Neural cell (in vitro differentiated cells): ENCODE results near the gene ARHGEF4. TPM values are rescaled to one million over a fixed set of nuclear protein-coding genes. Genes with fewer than 3 reads are reported as not detected.

ENCODE experiments used
- H2AFZ ChIP-seq: fragments of 200-600, 300-800 bp; sonication (generic), shearing (Covaris generic); 2 replicates; pipeline ENCODE4 v1.6.0; 2014; ENCODE audit warnings: low read depth, mild to moderate bottlenecking, antibody characterized with exemption, low read length, moderate library complexity
- H3F3A ChIP-seq: fragments of 200-600 bp; shearing (Covaris generic); 2 replicates; pipeline ENCODE4 v1.6.1; 2016; ENCODE audit warnings: mild to moderate bottlenecking, moderate library complexity, mixed read lengths, antibody characterized with exemption, low read length; ENCODE audit not compliant: insufficient read depth, poor library complexity, severe bottlenecking
- H3K27ac ChIP-seq: fragments of 200-600, 300-800 bp; sonication (generic), shearing (Covaris generic); 2 replicates; pipeline ENCODE4 v1.5.1; 2014; ENCODE audit warnings: mild to moderate bottlenecking, low read length, moderate library complexity
- H3K27me3 ChIP-seq: fragments of 300-800, 200-600 bp; sonication (generic), shearing (Covaris generic); 2 replicates; pipeline ENCODE4 v1.6.0; 2014; ENCODE audit warnings: mild to moderate bottlenecking, low read depth, low read length, moderate library complexity; ENCODE audit not compliant: insufficient read depth
- H3K36me3 ChIP-seq: fragments of 300-800, 200-600 bp; sonication (generic), shearing (Covaris generic); 2 replicates; pipeline ENCODE4 v1.5.1; 2014; ENCODE audit warnings: mild to moderate bottlenecking, antibody characterized with exemption, low read length, moderate library complexity; ENCODE audit not compliant: insufficient read depth
- H3K4me2 ChIP-seq: fragments of 300-800, 200-600 bp; sonication (generic), shearing (Covaris generic); 2 replicates; pipeline ENCODE4 v1.6.0; 2014; ENCODE audit warnings: mild to moderate bottlenecking, low read length
- H3K4me3 ChIP-seq: fragments of 300-800, 200-600 bp; sonication (generic), shearing (Covaris generic); 2 replicates; pipeline ENCODE4 v1.5.1; 2014; ENCODE audit warnings: mild to moderate bottlenecking, low read length, moderate library complexity
- H3K79me2 ChIP-seq: fragments of 200-600 bp; shearing (Covaris generic); replicated peaks from 2 replicates; pipeline ENCODE4 v1.6.0; 2014; ENCODE audit warnings: mild to moderate bottlenecking, low read length, moderate library complexity; ENCODE audit not compliant: insufficient read depth
- H3K9ac ChIP-seq: fragments of 300-800, 200-600 bp; sonication (generic), shearing (Covaris generic); 2 replicates; pipeline ENCODE4 v1.6.1; 2016; ENCODE audit warnings: mild to moderate bottlenecking, low read length, mixed read lengths
- H3K9me2 ChIP-seq: fragments of 200-600 bp; shearing (Covaris generic); 2 replicates; pipeline ENCODE4 v1.6.1; 2016; ENCODE audit warnings: mild to moderate bottlenecking, low read length, mixed read lengths; ENCODE audit not compliant: insufficient read depth
- H3K9me3 ChIP-seq: fragments of 200-600, 300-800 bp; sonication (generic), shearing (Covaris generic); 2 replicates; pipeline ENCODE4 v1.6.1; 2016; ENCODE audit warnings: mild to moderate bottlenecking, mixed run types, low read length, moderate library complexity, mixed read lengths
- H4K20me1 ChIP-seq: fragments of 200-600 bp; shearing (Covaris generic); 2 replicates; pipeline ENCODE4 v1.6.1; 2016; ENCODE audit warnings: mild to moderate bottlenecking, mixed run types; ENCODE audit not compliant: insufficient read depth
- CTCF ChIP-seq: fragments of 450-650 bp; IDR thresholded peaks from 2 replicates; pipeline ENCODE4 v1.5.1; 2014; ENCODE audit warnings: antibody characterized with exemption, mild to moderate bottlenecking, moderate library complexity; ENCODE audit not compliant: poor library complexity, severe bottlenecking
- EP300 ChIP-seq: fragments of 450-650 bp; conservative IDR thresholded peaks from 2 replicates; pipeline ENCODE4 v1.6.1; 2014; ENCODE audit warnings: antibody characterized with exemption, mild to moderate bottlenecking, moderate library complexity; ENCODE audit not compliant: poor library complexity, severe bottlenecking
- EZH2 ChIP-seq: fragments of 200-600, 300-800 bp; shearing (Covaris generic), sonication (generic); IDR thresholded peaks from 2 replicates; pipeline ENCODE4 v1.6.1; 2014; ENCODE audit warnings: antibody characterized with exemption, low read length, borderline replicate concordance, mild to moderate bottlenecking; ENCODE audit not compliant: insufficient read depth, poor library complexity, severe bottlenecking
- MXI1 ChIP-seq: fragments of 450-650 bp; conservative IDR thresholded peaks from 2 replicates; pipeline ENCODE4 v1.6.1; 2014; ENCODE audit warnings: antibody characterized with exemption, mild to moderate bottlenecking; ENCODE audit not compliant: poor library complexity, severe bottlenecking
- POLR2AphosphoS5 ChIP-seq: IDR thresholded peaks from 2 replicates; pipeline ENCODE4 v1.6.1; 2012
- RAD21 ChIP-seq: fragments of 450-650 bp; conservative IDR thresholded peaks from 2 replicates; pipeline ENCODE4 v1.6.1; 2014; ENCODE audit warnings: antibody characterized with exemption, mild to moderate bottlenecking, moderate library complexity
- SMC3 ChIP-seq: fragments of 450-650 bp; conservative IDR thresholded peaks from 2 replicates; pipeline ENCODE4 v1.6.1; 2014; ENCODE audit warnings: antibody characterized with exemption, mild to moderate bottlenecking, moderate library complexity; ENCODE audit not compliant: poor library complexity
- TAF1 ChIP-seq: IDR thresholded peaks from 2 replicates; pipeline ENCODE4 v1.6.1; 2012; ENCODE audit warnings: low read depth
- polyA plus RNA-seq: library from polyadenylated mRNA; depleted of rRNA; stranded (reverse); fragments of >200 nt; gene quantifications from 2 replicates; pipeline ENCODE4 v1.2.3, GENCODE V29; 2014
- TF ChIP-seq, protein P1 (sequence below): IDR thresholded peaks from 2 replicates; pipeline ENCODE4 v1.6.1; 2012; ENCODE audit warnings: borderline replicate concordance

The ARHGEF4 gene
- polyA plus RNA-seq, 1 donor from 2014 or later = 45.9 TPM

- Histone ChIP-seq H3K4me2 (no peak overlapping the region), H3K27me3 (no peaks in the 10 kb centered on the region), H3K4me3 (no peak overlapping the region), H3K9me2 (no peaks in the 10 kb centered on the region), H3K9me3 (no peaks in the 10 kb centered on the region), H3K79me2 (peaks cover 7% of the 10 kb centered on the region), H4K20me1 (no peaks in the 10 kb centered on the region), H3K9ac (no peak overlapping the region), H3F3A (no peaks in the 10 kb centered on the region), H3K36me3 (peaks cover 12% of the 10 kb centered on the region), H2AFZ (no peak overlapping the region), H3K27ac (no peak overlapping the region)
- TF ChIP-seq SMC3 (no peak), MXI1 (no peak), CTCF (no peak), POLR2AphosphoS5 (no peak), TAF1 (no peak), EP300 (no peak), EZH2 (no peak), RAD21 (no peak)
- TF ChIP-seq, protein P1, sequence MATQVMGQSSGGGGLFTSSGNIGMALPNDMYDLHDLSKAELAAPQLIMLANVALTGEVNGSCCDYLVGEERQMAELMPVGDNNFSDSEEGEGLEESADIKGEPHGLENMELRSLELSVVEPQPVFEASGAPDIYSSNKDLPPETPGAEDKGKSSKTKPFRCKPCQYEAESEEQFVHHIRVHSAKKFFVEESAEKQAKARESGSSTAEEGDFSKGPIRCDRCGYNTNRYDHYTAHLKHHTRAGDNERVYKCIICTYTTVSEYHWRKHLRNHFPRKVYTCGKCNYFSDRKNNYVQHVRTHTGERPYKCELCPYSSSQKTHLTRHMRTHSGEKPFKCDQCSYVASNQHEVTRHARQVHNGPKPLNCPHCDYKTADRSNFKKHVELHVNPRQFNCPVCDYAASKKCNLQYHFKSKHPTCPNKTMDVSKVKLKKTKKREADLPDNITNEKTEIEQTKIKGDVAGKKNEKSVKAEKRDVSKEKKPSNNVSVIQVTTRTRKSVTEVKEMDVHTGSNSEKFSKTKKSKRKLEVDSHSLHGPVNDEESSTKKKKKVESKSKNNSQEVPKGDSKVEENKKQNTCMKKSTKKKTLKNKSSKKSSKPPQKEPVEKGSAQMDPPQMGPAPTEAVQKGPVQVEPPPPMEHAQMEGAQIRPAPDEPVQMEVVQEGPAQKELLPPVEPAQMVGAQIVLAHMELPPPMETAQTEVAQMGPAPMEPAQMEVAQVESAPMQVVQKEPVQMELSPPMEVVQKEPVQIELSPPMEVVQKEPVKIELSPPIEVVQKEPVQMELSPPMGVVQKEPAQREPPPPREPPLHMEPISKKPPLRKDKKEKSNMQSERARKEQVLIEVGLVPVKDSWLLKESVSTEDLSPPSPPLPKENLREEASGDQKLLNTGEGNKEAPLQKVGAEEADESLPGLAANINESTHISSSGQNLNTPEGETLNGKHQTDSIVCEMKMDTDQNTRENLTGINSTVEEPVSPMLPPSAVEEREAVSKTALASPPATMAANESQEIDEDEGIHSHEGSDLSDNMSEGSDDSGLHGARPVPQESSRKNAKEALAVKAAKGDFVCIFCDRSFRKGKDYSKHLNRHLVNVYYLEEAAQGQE = no peak
Measured at GRCh38 chr2:131052741-131053263, 216.1 kb downstream of the ARHGEF4 start.

DNA sequence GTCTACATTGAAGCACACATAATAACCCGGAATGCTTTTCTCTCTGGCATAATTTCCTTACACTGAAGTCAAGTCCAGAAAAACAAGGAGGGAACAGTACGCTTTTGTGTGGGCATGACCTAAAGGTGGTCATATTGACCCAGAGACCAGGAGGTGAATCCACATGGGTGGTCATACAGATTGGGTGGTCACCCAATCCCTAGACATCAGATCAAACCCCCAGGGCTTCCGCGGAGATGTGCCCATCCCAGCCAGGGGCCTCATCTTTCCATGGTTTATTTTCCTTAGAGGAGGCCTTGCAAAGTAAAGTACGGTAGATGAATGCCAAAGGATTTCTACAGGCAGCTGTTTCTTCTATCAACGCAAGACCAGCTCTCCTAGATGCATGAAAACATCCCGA lies 217.8 kb downstream of the ARHGEF4 start:
- H3K4me3 ChIP-seq = no peak overlapping the region
- no peaks in the 10 kb centered on the region for H3F3A ChIP-seq
- H3K9me2 ChIP-seq = no peaks in the 10 kb centered on the region
- no peak overlapping the region for H3K27ac ChIP-seq
- no peak for TF ChIP-seq EZH2
- TF ChIP-seq POLR2AphosphoS5 = no peak
- TF ChIP-seq CTCF = no peak
- no peak for TF ChIP-seq MXI1
- TF ChIP-seq, protein P1 = no peak
- TF ChIP-seq RAD21 = no peak
- H3K36me3 ChIP-seq = peaks cover 7% of the 10 kb centered on the region
- no peaks in the 10 kb centered on the region for H4K20me1 ChIP-seq
- H3K27me3 ChIP-seq = no peaks in the 10 kb centered on the region
- peaks cover 22% of the 10 kb centered on the region for H3K79me2 ChIP-seq
- H3K9ac ChIP-seq = no peak overlapping the region
- no peaks in the 10 kb centered on the region for H3K9me3 ChIP-seq
- no peak overlapping the region for H3K4me2 ChIP-seq
- H2AFZ ChIP-seq = no peak overlapping the region
